PC-3 (cell line): ENCODE data around the gene PSMA5. TPM values are rescaled to one million over a fixed set of nuclear protein-coding genes. Genes with fewer than 3 reads are reported as not detected.

Experiments
- ATAC-seq: fragments of 200-7000 bp; cut with Tn5 transposase; 2 replicates; pipeline ENCODE4 v1.9.1; 2020; ENCODE audit warnings: mild to moderate bottlenecking, moderate library complexity
- BruUV-seq: library from RNA; stranded (reverse); fragments of 400-500 nt; replicated peaks from 2 replicates; lab custom pipeline; 2021; lab: Mats Ljungman, UMichigan
- CTCF ChIA-PET: fragments of 300-600 bp; sonication (Branson Sonifier 250); formaldehyde crosslinking; loops from one replicate; lab custom pipeline; 2022; ENCODE audit warnings: antibody characterized with exemption; lab: Charles Lee
- POLR2A ChIA-PET: fragments of 300-600 bp; sonication (Branson Sonifier 250); formaldehyde crosslinking; loops from one replicate; lab custom pipeline; 2022; ENCODE audit warnings: antibody characterized with exemption; ENCODE audit not compliant: unreplicated experiment; lab: Charles Lee
- DNase-seq: peaks from one replicate; pipeline ENCODE4 v3.0.0-alpha.2; 2015
- H2AFZ ChIP-seq: fragments of 300-600 bp; sonication (generic); 2 replicates; pipeline ENCODE4 v1.6.0; 2016; ENCODE audit warnings: antibody characterized with exemption, low read length
- H3F3A ChIP-seq: fragments of 300-600 bp; sonication (generic); one replicate; pipeline ENCODE4 v1.6.0; 2017; ENCODE audit warnings: antibody characterized with exemption, low read length, control low read depth, mild to moderate bottlenecking; ENCODE audit not compliant: unreplicated experiment
- H3K27ac ChIP-seq: fragments of 300-600 bp; sonication (generic); 2 replicates; pipeline ENCODE4 v1.5.1; 2016; ENCODE audit warnings: mild to moderate bottlenecking, low read length
- H3K27me3 ChIP-seq: fragments of 300-600 bp; sonication (generic); 2 replicates; pipeline ENCODE4 v1.6.1; 2016; ENCODE audit warnings: low read length, mixed read lengths
- H3K36me3 ChIP-seq: fragments of 300-600 bp; sonication (generic); 2 replicates; pipeline ENCODE4 v1.6.1; 2016; ENCODE audit warnings: low read depth, mixed run types, low read length, mixed read lengths
- H3K4me1 ChIP-seq: fragments of 300-600 bp; sonication (generic); 2 replicates; pipeline ENCODE4 v1.5.1; 2016; ENCODE audit warnings: low read length; ENCODE audit not compliant: insufficient read depth
- H3K4me2 ChIP-seq: fragments of 300-600 bp; sonication (generic); 2 replicates; pipeline ENCODE4 v1.6.0; 2016; ENCODE audit warnings: low read length
- H3K4me3 ChIP-seq: fragments of 300-600 bp; sonication (generic); 2 replicates; pipeline ENCODE4 v1.5.1; 2016; ENCODE audit warnings: mild to moderate bottlenecking, low read length, mixed read lengths
- H3K79me2 ChIP-seq: fragments of 300-600 bp; sonication (generic); 2 replicates; pipeline ENCODE4 v1.6.1; 2017; ENCODE audit warnings: low read length, mixed read lengths
- H3K9ac ChIP-seq: fragments of 300-600 bp; sonication (generic); 2 replicates; pipeline ENCODE4 v1.6.0; 2016; ENCODE audit warnings: mild to moderate bottlenecking, low read length
- H3K9me2 ChIP-seq: fragments of 300-600 bp; sonication (generic); replicated peaks from 2 replicates; pipeline ENCODE4 v1.6.1; 2016; ENCODE audit warnings: mixed run types, low read length, mixed read lengths
- H3K9me3 ChIP-seq: fragments of 300-600 bp; sonication (generic); 2 replicates; pipeline ENCODE4 v1.6.1; 2016; ENCODE audit warnings: low read length, mixed read lengths
- H4K20me1 ChIP-seq: fragments of 300-600 bp; sonication (generic); 2 replicates; pipeline ENCODE4 v1.6.1; 2016; ENCODE audit warnings: low read length, mixed read lengths
- CTCF ChIP-seq: fragments of 300-600 bp; sonication (generic); conservative IDR thresholded peaks from 2 replicates; pipeline ENCODE4 v1.5.1; 2017; ENCODE audit warnings: antibody characterized with exemption, low read depth, mild to moderate bottlenecking, low read length
- EZH2 ChIP-seq: fragments of 300-600 bp; sonication (generic); IDR thresholded peaks from one replicate; pipeline ENCODE4 v1.6.1; 2017; ENCODE audit warnings: antibody characterized with exemption, mild to moderate bottlenecking, low read length; ENCODE audit not compliant: unreplicated experiment
- EZH2phosphoT487 ChIP-seq: fragments of 300-600 bp; sonication (generic); IDR thresholded peaks from 2 replicates; pipeline ENCODE4 v1.6.1; 2018; ENCODE audit warnings: mild to moderate bottlenecking, antibody characterized with exemption, low read length, borderline replicate concordance
- intact Hi-C: fragments of 100-400 bp; cut with micrococcal nuclease; formaldehyde crosslinking; loops from 2 replicates; pipeline ENCODE4 v1.9.0; 2023
- total RNA-seq: library from RNA; depleted of rRNA; stranded (reverse); fragments of >200 nt; gene quantifications from 2 replicates; pipeline ENCODE4 v1.2.3, GENCODE V29; 2014

Gene PSMA5
- total RNA-seq, 1 experiment from 2014 or later: 86.9 TPM

GRCh38 chr1:109470245-109470644, 44.0 kb upstream of the PSMA5 start:
- no peaks in the 10 kb centered on the region for H3K79me2 ChIP-seq
- BruUV-seq: no TSS peak
- no peak overlapping the region for H3K27ac ChIP-seq
- no peaks in the 10 kb centered on the region for H3K9me2 ChIP-seq
- ChIA-PET POLR2A (no interaction called here), CTCF (no interaction called here)
- intact Hi-C loops: no loop called here
- no peak overlapping the region for H3K4me3 ChIP-seq
- H3K27me3 ChIP-seq: peaks cover 91% of the 10 kb centered on the region
- no peak for ATAC-seq
- no peaks in the 10 kb centered on the region for H3K36me3 ChIP-seq
- H2AFZ ChIP-seq: no peak overlapping the region
- no peak for TF ChIP-seq CTCF
- no peak for TF ChIP-seq EZH2phosphoT487
- TF ChIP-seq EZH2: no peak
- H3K4me2 ChIP-seq: no peak overlapping the region
- H3F3A ChIP-seq: no peaks in the 10 kb centered on the region
- no peaks in the 10 kb centered on the region for H3K9me3 ChIP-seq
- H3K9ac ChIP-seq: no peak overlapping the region
- no peak for DNase-seq
- H3K4me1 ChIP-seq: no peaks in the 10 kb centered on the region
- H4K20me1 ChIP-seq: no peaks in the 10 kb centered on the region

- Histone ChIP-seq H3K27me3 (peaks cover 94% of the 10 kb centered on the region), H3K9ac (no peak overlapping the region), H3K4me2 (no peak overlapping the region), H3K4me1 (no peaks in the 10 kb centered on the region), H3K9me3 (no peaks in the 10 kb centered on the region), H3F3A (no peaks in the 10 kb centered on the region), H3K79me2 (no peaks in the 10 kb centered on the region), H2AFZ (no peak overlapping the region), H3K27ac (no peak overlapping the region), H3K36me3 (no peaks in the 10 kb centered on the region), H3K9me2 (no peaks in the 10 kb centered on the region), H3K4me3 (no peak overlapping the region), H4K20me1 (no peaks in the 10 kb centered on the region)
- ChIA-PET POLR2A (no interaction called here), CTCF (no interaction called here)
- ATAC-seq (no peak), DNase-seq (no peak)
- TF ChIP-seq EZH2: no peak
- TF ChIP-seq EZH2phosphoT487: no peak
- no peak for TF ChIP-seq CTCF
- intact Hi-C loops: no loop called here
- no TSS peak for BruUV-seq
Measured at GRCh38 chr1:109468903-109469302, 42.7 kb upstream of the PSMA5 start.

GRCh38 chr1:109468061-109468460, 41.8 kb upstream of the PSMA5 start:
- no peaks in the 10 kb centered on the region for H3K9me2 ChIP-seq
- ATAC-seq (no peak), DNase-seq (no peak)
- peaks cover 94% of the 10 kb centered on the region for H3K27me3 ChIP-seq
- no peak overlapping the region for H3K9ac ChIP-seq
- H4K20me1 ChIP-seq: no peaks in the 10 kb centered on the region
- H3K4me3 ChIP-seq: no peak overlapping the region
- H3F3A ChIP-seq: no peaks in the 10 kb centered on the region
- no TSS peak for BruUV-seq
- no peaks in the 10 kb centered on the region for H3K79me2 ChIP-seq
- no peaks in the 10 kb centered on the region for H3K9me3 ChIP-seq
- ChIA-PET POLR2A (no interaction called here), CTCF (no interaction called here)
- intact Hi-C loops: no loop called here
- no peaks in the 10 kb centered on the region for H3K36me3 ChIP-seq
- H3K4me1 ChIP-seq: no peaks in the 10 kb centered on the region
- TF ChIP-seq EZH2 (no peak), CTCF (no peak), EZH2phosphoT487 (no peak)
- H2AFZ ChIP-seq: no peak overlapping the region
- no peak overlapping the region for H3K27ac ChIP-seq
- no peak overlapping the region for H3K4me2 ChIP-seq
